ENCODE measurements around the gene TMEM243. TPM values are rescaled to one million over a fixed set of nuclear protein-coding genes. Genes with fewer than 3 reads are reported as not detected.
"Not testable (repeated sequence)": the region's sequence is repeated elsewhere in the genome, so short reads cannot be mapped to it uniquely, and the experiment has no call there.

The TMEM243 gene
- total RNA-seq, 4 donors from 2014 or later, result 8.9 to 42.2 (median 19.1) TPM

GRCh38 chr7:87204933-87205332 is 14.6 kb downstream of the TMEM243 start:
- TF ChIP-seq POLR2A (IDR thresholded peaks at IDR 0.05), result no peak
- WGBS, 2 donors, result 67% methylated on average over 3 of the region's 3 CpGs; no CpG with 5 or more reads in 1 of the 2 donors

GRCh38 chr7:87203929-87204328 is 15.6 kb downstream of the TMEM243 start:
- DNase-seq; H3K27me3 ChIP-seq; H3K4me3 ChIP-seq; intact Hi-C loops (cut with DNase I); H3K27ac ChIP-seq; H3K4me1 ChIP-seq: not testable (repeated sequence)
- Histone ChIP-seq H3K36me3 (peaks cover 0 to 49% (median 0%) of the 10 kb centered on the region in 3 donors), H3K9me3 (peaks cover 6 to 23% (median 20%) of the 10 kb centered on the region in 3 donors)
- 85 to 87% methylated on average over 4 of the region's 4 CpGs for WGBS, 2 donors

More at GRCh38 chr7:87204933-87205332, 14.6 kb downstream of the TMEM243 start:
- Histone ChIP-seq H3K9me3 (peaks cover 6 to 23% (median 20%) of the 10 kb centered on the region in 3 donors), H3K36me3 (peaks cover 0 to 44% (median 0%) of the 10 kb centered on the region in 3 donors), H3K27me3 (no peaks in the 10 kb centered on the region), H3K4me1 (peaks cover 0 to 3% (median 0%) of the 10 kb centered on the region in 3 donors), H3K4me3 (no peak overlapping the region), H3K27ac (no peak overlapping the region)
- DNase-seq, result no peak
- intact Hi-C loops (cut with DNase I), result no loop called here

- WGBS, 2 donors, result 90 to 91% methylated on average over 2 of the region's 2 CpGs
- H3K27ac ChIP-seq, result no peak overlapping the region
- intact Hi-C loops (cut with DNase I), result no loop called here
These were observed 16.8 kb downstream of the TMEM243 start for GRCh38 chr7:87202705-87203104.

GRCh38 chr7:87202208-87202607 is 17.3 kb downstream of the TMEM243 start:
- WGBS, 2 donors, result 86 to 96% methylated on average over 1 of the region's 1 CpG
- intact Hi-C loops (cut with DNase I), result no loop called here
- Histone ChIP-seq H3K27ac (no peak overlapping the region), H3K27me3 (no peaks in the 10 kb centered on the region), H3K4me3 (no peak overlapping the region), H3K4me1 (peaks cover 0 to 3% (median 0%) of the 10 kb centered on the region in 3 donors), H3K36me3 (peaks cover 0 to 53% (median 0%) of the 10 kb centered on the region in 3 donors), H3K9me3 (peaks cover 6 to 23% (median 20%) of the 10 kb centered on the region in 3 donors)
- TF ChIP-seq POLR2A (IDR thresholded peaks at IDR 0.05) (no peak), CTCF (IDR thresholded peaks at IDR 0.05) (no peak)
- DNase-seq, result no peak

More at GRCh38 chr7:87202705-87203104, 16.8 kb downstream of the TMEM243 start:
- no peak for TF ChIP-seq POLR2A (IDR thresholded peaks at IDR 0.05)
- TF ChIP-seq CTCF (IDR thresholded peaks at IDR 0.05), result no peak
- no peaks in the 10 kb centered on the region for H3K27me3 ChIP-seq
- no peak overlapping the region for H3K4me3 ChIP-seq
- DNase-seq, result no peak
- H3K9me3 ChIP-seq, result peaks cover 6 to 23% (median 20%) of the 10 kb centered on the region in 3 donors
- peaks cover 0 to 3% (median 0%) of the 10 kb centered on the region in 3 donors for H3K4me1 ChIP-seq
- H3K36me3 ChIP-seq, result peaks cover 0 to 51% (median 0%) of the 10 kb centered on the region in 3 donors

- no peaks in the 10 kb centered on the region for H3K27me3 ChIP-seq
- TF ChIP-seq CTCF (IDR thresholded peaks at IDR 0.05), result no peak
- no peak for TF ChIP-seq POLR2A (IDR thresholded peaks at IDR 0.05)
- H3K27ac ChIP-seq, result peak overlapping the region in 1 of 4 donors; percentile 1
- no peak overlapping the region for H3K4me3 ChIP-seq
- peaks cover 5 to 6% (median 5%) of the 10 kb centered on the region in 3 donors for H3K9me3 ChIP-seq
- H3K36me3 ChIP-seq, result peaks cover 0 to 56% (median 9%) of the 10 kb centered on the region in 3 donors
- 73 to 77% methylated on average over 6 of the region's 6 CpGs for WGBS, 2 donors
- intact Hi-C loops (cut with DNase I), result no loop called here
- no peak for DNase-seq
- H3K4me1 ChIP-seq, result peaks cover 0 to 3% (median 0%) of the 10 kb centered on the region in 3 donors
These were observed 19.7 kb downstream of the TMEM243 start for GRCh38 chr7:87199700-87200450.

- TF ChIP-seq CTCF (IDR thresholded peaks at IDR 0.05), result no peak
- TF ChIP-seq POLR2A (IDR thresholded peaks at IDR 0.05), result no peak
- no peaks in the 10 kb centered on the region for H3K9me3 ChIP-seq
- no peak overlapping the region for H3K27ac ChIP-seq
- H3K36me3 ChIP-seq, result peaks cover 0 to 58% (median 11%) of the 10 kb centered on the region in 3 donors
- no peak for DNase-seq
- 92 to 96% methylated on average over 1 of the region's 1 CpG for WGBS, 2 donors
- peaks cover 0 to 3% (median 0%) of the 10 kb centered on the region in 3 donors for H3K4me1 ChIP-seq
- H3K27me3 ChIP-seq, result no peaks in the 10 kb centered on the region
- intact Hi-C loops (cut with DNase I), result no loop called here
- H3K4me3 ChIP-seq, result no peak overlapping the region
These were observed 20.3 kb downstream of the TMEM243 start for GRCh38 chr7:87199241-87199640.

All from esophagus squamous epithelium (tissue), 5 donors.